Erythroblast (primary cell): ENCODE results near the gene PTGR3.

Experiments
- GATA1 ChIP-seq: IDR thresholded peaks from 2 replicates; pipeline ENCODE4 v1.6.1; 2011; ENCODE audit warnings: low read depth, mild to moderate bottlenecking, control low read depth, low read length, moderate library complexity
- POLR2A ChIP-seq: IDR thresholded peaks from 2 replicates; pipeline ENCODE4 v1.6.1; 2011; ENCODE audit warnings: mild to moderate bottlenecking, low read length

DNA sequence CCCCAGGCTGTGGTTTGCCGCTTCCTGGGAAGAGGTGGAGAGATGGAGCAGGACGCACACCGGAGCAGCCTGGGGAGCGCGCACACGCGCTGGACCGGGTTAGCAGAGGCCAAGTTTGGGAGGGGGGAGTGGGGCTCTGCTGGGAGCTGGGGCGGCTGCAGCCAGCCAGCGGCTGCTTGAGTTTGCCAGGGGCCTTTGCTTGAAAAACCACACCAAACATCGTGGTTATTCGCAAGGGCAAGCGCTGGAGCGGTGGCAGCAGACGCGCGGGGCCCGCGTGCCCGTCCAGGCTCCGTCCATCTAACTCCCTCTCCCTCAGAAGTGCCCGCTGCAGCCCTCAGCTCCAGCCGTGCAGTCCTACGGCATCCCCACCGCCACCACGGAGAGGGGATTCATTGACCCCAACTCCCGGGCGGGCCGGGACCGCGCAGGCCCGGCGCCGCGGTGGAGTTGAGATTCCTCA, 4.6 kb downstream of the PTGR3 start:
- no peak for TF ChIP-seq POLR2A
- TF ChIP-seq GATA1, result no peak
